HepG2 (cell line): Measurements from ENCODE around the gene SNX21. TPM values are rescaled to one million over a fixed set of nuclear protein-coding genes. Genes with fewer than 3 reads are reported as not detected.
"Not testable (repeated sequence)": the region's sequence is repeated elsewhere in the genome, so short reads cannot be mapped to it uniquely, and the experiment has no call there.

ENCODE experiments used
- ATAC-seq: fragments of 200-7000 bp; cut with Tn5 transposase; 3 replicates; pipeline ENCODE4 v1.9.1; 2020; ENCODE audit warnings: mild to moderate bottlenecking, moderate library complexity
- BruUV-seq: library from RNA; stranded (reverse); fragments of 400-500 nt; replicated peaks from 2 replicates; lab custom pipeline; 2021; lab: Mats Ljungman, UMichigan
- CTCF ChIA-PET: fragments of 300-600 bp; formaldehyde crosslinking; extraction: SDS; loops from one replicate; lab custom pipeline; 2021; ENCODE audit warnings: low total read pairs, inconsistent platforms, low intra/inter-chr PET ratio; lab: Yijun Ruan, JAX
- POLR2A ChIA-PET: fragments of 350-600 bp; sonication (Branson Sonifier 250); formaldehyde crosslinking; loops from one replicate; lab custom pipeline; 2020; ENCODE audit warnings: antibody characterized with exemption, inconsistent platforms; lab: Yijun Ruan, JAX
- DNase-seq: peaks from one replicate; pipeline ENCODE4 v3.0.0-alpha.2; 2015; ENCODE audit warnings: low spot score
- FAIRE-seq: peaks from 3 replicates; lab custom pipeline; 2011; peaks lifted over from hg19 to GRCh38; lab: Jason Lieb, UNC
- H2AFZ ChIP-seq: one replicate; pipeline ENCODE4 v1.6.1; 2011; ENCODE audit warnings: low read length, inconsistent platforms
- H3K27ac ChIP-seq: fragments of 300-600 bp; 3 replicates; pipeline ENCODE4 v1.8.0; 2011; ENCODE audit warnings: mixed run types, mild to moderate bottlenecking, mixed read lengths, low read length, inconsistent platforms; ENCODE audit not compliant: insufficient read depth; ENCODE audit errors: extremely low read length
- H3K27me3 ChIP-seq, 2 experiments: fragments of 200-600 bp in 1 of 2; 2 replicates in 1 of 2; 3 replicates in 1 of 2; pipeline versions ENCODE4 v1.6.0 to v1.8.0; 2011; ENCODE audit warnings: low read length in 2 of 2, mild to moderate bottlenecking in 2 of 2, moderate library complexity in 2 of 2, inconsistent platforms in 1 of 2; ENCODE audit not compliant: insufficient read depth in 2 of 2, control insufficient read depth in 1 of 2
- H3K36me3 ChIP-seq, 2 experiments: fragments of 200-600 bp in 1 of 2; replicated peaks in 1 of 2; 2 replicates in 1 of 2; 3 replicates in 1 of 2; pipeline versions ENCODE4 v1.5.1 to v1.8.0; 2011; ENCODE audit warnings: low read length in 2 of 2, inconsistent platforms in 1 of 2; ENCODE audit not compliant: insufficient read depth in 2 of 2, control insufficient read depth in 1 of 2
- H3K4me1 ChIP-seq: 2 replicates; pipeline ENCODE4 v1.5.1; 2012; ENCODE audit warnings: low read length, inconsistent platforms; ENCODE audit not compliant: insufficient read depth
- H3K4me2 ChIP-seq: 2 replicates; pipeline ENCODE4 v1.6.0; 2011; ENCODE audit warnings: low read depth, low read length, inconsistent platforms
- H3K4me3 ChIP-seq, 3 experiments: fragments of 200-600 bp in 1 of 3; sonication (generic), shearing (Covaris generic) in 1 of 3; replicated peaks in 1 of 3; 2 replicates each; pipeline ENCODE4 v1.5.1; 2011 to 2016; ENCODE audit warnings: low read length in 3 of 3, inconsistent platforms in 2 of 3, low read depth in 2 of 3, mild to moderate bottlenecking in 2 of 3, control low read depth in 1 of 3, mixed read lengths in 1 of 3; ENCODE audit not compliant: insufficient read depth in 1 of 3
- H3K79me2 ChIP-seq: one replicate; pipeline ENCODE4 v1.6.1; 2011; ENCODE audit warnings: low read length, inconsistent platforms; ENCODE audit not compliant: insufficient read depth
- H3K9ac ChIP-seq: 2 replicates; pipeline ENCODE4 v1.6.0; 2011; ENCODE audit warnings: mild to moderate bottlenecking, low read depth, low read length, inconsistent platforms; ENCODE audit not compliant: insufficient read depth
- H3K9me3 ChIP-seq: 2 replicates; pipeline ENCODE4 v1.5.1; 2012; ENCODE audit warnings: mild to moderate bottlenecking, low read length
- H4K20me1 ChIP-seq: 2 replicates; pipeline ENCODE4 v1.6.0; 2011; ENCODE audit warnings: inconsistent platforms, mild to moderate bottlenecking, low read length, moderate library complexity; ENCODE audit not compliant: insufficient read depth
- FOXO4 ChIP-seq: sonication (generic); formaldehyde crosslinking; conservative IDR thresholded peaks from 2 replicates; pipeline ENCODE4 v1.8.1; 2023; ENCODE audit warnings: missing genetic modification reagents
- MXI1 ChIP-seq: IDR thresholded peaks from 3 replicates; pipeline ENCODE4 v1.6.1; 2012; ENCODE audit warnings: low read depth, low read length, inconsistent platforms, borderline replicate concordance
- RBFOX2 ChIP-seq: fragments of 200-400 bp; formaldehyde crosslinking; IDR thresholded peaks from 2 replicates; pipeline ENCODE4 v1.6.1; 2017; ENCODE audit warnings: low read depth, mild to moderate bottlenecking, low read length
- SSRP1 ChIP-seq: IDR thresholded peaks from 2 replicates; pipeline ENCODE4 v1.6.1; 2016; ENCODE audit warnings: control low read depth
- TRIM24 ChIP-seq: sonication (generic); formaldehyde crosslinking; IDR thresholded peaks from 2 replicates; pipeline ENCODE4 v1.8.0; 2022; ENCODE audit warnings: mild to moderate bottlenecking, missing genetic modification reagents
- U2AF1 ChIP-seq: fragments of 200-400 bp; formaldehyde crosslinking; optimal IDR thresholded peaks from 2 replicates; pipeline ENCODE3; 2017; ENCODE audit warnings: mild to moderate bottlenecking, low read depth, low read length
- U2AF2 ChIP-seq: fragments of 200-400 bp; formaldehyde crosslinking; IDR thresholded peaks from 2 replicates; pipeline ENCODE4 v1.6.1; 2017; ENCODE audit warnings: low read depth, mild to moderate bottlenecking, low read length
- ZEB1 ChIP-seq: IDR thresholded peaks from 2 replicates; pipeline ENCODE4 v1.6.1; 2012; ENCODE audit warnings: mild to moderate bottlenecking, low read depth, inconsistent platforms; ENCODE audit not compliant: insufficient replicate concordance
- ZNF337 ChIP-seq: sonication (generic); formaldehyde crosslinking; IDR thresholded peaks from 2 replicates; pipeline ENCODE4 v1.5.1; 2020; ENCODE audit warnings: missing genetic modification reagents, low read depth, mild to moderate bottlenecking, borderline replicate concordance
- ZNF652 ChIP-seq: IDR thresholded peaks from 2 replicates; pipeline ENCODE4 v1.6.1; 2016; ENCODE audit warnings: low read depth, borderline replicate concordance
- ZNF674 ChIP-seq: sonication (generic); formaldehyde crosslinking; IDR thresholded peaks from 2 replicates; pipeline ENCODE4 v1.5.0; 2020; ENCODE audit warnings: low read depth, mild to moderate bottlenecking, missing genetic modification reagents
- WGBS: methylation state at CpG from one replicate; pipeline ENCODE4 v1.1.6; 2017; ENCODE audit warnings: low lambda C conversion rate; 5-methylcytosine and 5-hydroxymethylcytosine counted together
- in situ Hi-C: cut with HindIII; loops from 2 replicates; pipeline ENCODE4 v1.10.0; 2017; ENCODE audit warnings: low pct_unique_long_range_greater_than_20kb; ENCODE audit not compliant: extremely low pct_ligation_motif_present
- intact Hi-C: fragments of 100-400 bp; cut with micrococcal nuclease; formaldehyde crosslinking; loops from one replicate; pipeline ENCODE4 v1.10.0; 2022; ENCODE audit not compliant: unreplicated experiment
- polyA plus RNA-seq, 8 experiments: library from polyadenylated mRNA; depleted of rRNA in 3 of 8; stranded (reverse) in 7 of 8; unstranded in 1 of 8; fragments of >200 nt; fragmentation: Illumina TruSeq in 4 of 8; extraction: Trizol in 4 of 8; gene quantifications; 2 replicates each; pipeline versions ENCODE4 v1.2.1 to v1.2.3, GENCODE V29; 2011 to 2016; ENCODE audit warnings: low read depth in 4 of 8, missing spikeins in 1 of 8, mixed read lengths in 1 of 8; ENCODE audit not compliant: insufficient read depth in 1 of 8
- total RNA-seq, 5 experiments: library from RNA; depleted of rRNA; stranded (reverse); fragments of >200 nt; fragmentation: Illumina TruSeq; extraction: Trizol; gene quantifications; 2 replicates each; pipeline ENCODE4 v1.2.3, GENCODE V29; 2016; ENCODE audit warnings: low read depth in 1 of 5

The SNX21 gene
- total and polyA plus RNA-seq, 2 of the 13 experiments (the other 11 are each of a cell fraction or from before 2014, with no cell fraction given) = 7.7 to 12.8 TPM

- TF ChIP-seq ZNF674 (CRISPR knock-in tag) (0 out of 2 replicates have a peak, but pooled peaks have one; percentile 19), MXI1 (no peak), ZNF652 (CRISPR knock-in tag) (no peak), SSRP1 (CRISPR knock-in tag) (0 out of 2 replicates have a peak, but pooled peaks have one; percentile 36), U2AF1 (peak; percentile 11), FOXO4 (CRISPR knock-in tag) (0 out of 2 replicates have a peak, but pooled peaks have one; percentile 81), U2AF2 (no peak), ZEB1 (peak; percentile 11), TRIM24 (CRISPR knock-in tag) (no peak)
Observed at GRCh38 chr20:45792317-45793118, 41.1 kb upstream of the SNX21 start (continued).

GRCh38 chr20:45796337-45797065 lies 37.1 kb upstream of the SNX21 start:
- intact Hi-C loops = loop anchor here (10.0 kb wide), 1 partner anchor 88 kb away; the partner anchor contains the start of genes SPATA25 and ZSWIM1

DNA sequence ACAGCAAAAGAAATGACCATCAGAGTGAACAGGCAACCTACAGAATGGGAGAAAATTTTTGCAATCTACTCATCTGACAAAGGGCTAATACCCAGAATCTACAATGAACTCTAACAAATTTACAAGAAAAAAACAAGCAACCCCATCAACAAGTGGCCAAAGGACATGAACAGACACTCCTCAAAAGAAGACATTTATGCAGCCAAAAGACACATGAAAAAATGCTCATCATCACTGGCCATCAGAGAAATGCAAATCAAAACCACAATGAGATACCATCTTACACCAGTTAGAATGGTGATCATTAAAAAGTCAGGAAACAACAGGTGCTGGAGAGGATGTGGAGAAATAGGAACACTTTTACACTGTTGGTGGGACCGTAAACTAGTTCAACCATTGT lies 36.1 kb upstream of the SNX21 start:
- H3K4me2 ChIP-seq, H3K9me3 ChIP-seq, POLR2A ChIA-PET, H4K20me1 ChIP-seq, FAIRE-seq, ATAC-seq, H3K27me3 ChIP-seq, H2AFZ ChIP-seq, H3K27ac ChIP-seq, CTCF ChIA-PET, DNase-seq, H3K79me2 ChIP-seq, BruUV-seq, H3K4me3 ChIP-seq, H3K9ac ChIP-seq: not testable (repeated sequence)
- WGBS = no CpG with 5 or more reads among the region's 1 CpG
- Histone ChIP-seq H3K36me3 (peaks cover 25 to 46% of the 10 kb centered on the region in 2 experiments), H3K4me1 (peaks cover 11% of the 10 kb centered on the region)
- intact Hi-C loops (loop anchor here (10.0 kb wide), 1 partner anchor 87 kb away; the partner anchor contains the start of genes SPATA25 and ZSWIM1), in situ Hi-C loops (loop anchor here (25.0 kb wide), 1 partner anchor 565 kb away; no protein-coding TSS in a partner anchor)

More at GRCh38 chr20:45796337-45797065, 37.1 kb upstream of the SNX21 start:
- no peaks in the 10 kb centered on the region for H3K9me3 ChIP-seq
- no peak for DNase-seq
- H4K20me1 ChIP-seq = no peaks in the 10 kb centered on the region
- peaks cover 11% of the 10 kb centered on the region for H3K79me2 ChIP-seq
- ATAC-seq = no peak
- ChIA-PET POLR2A (no interaction called here), CTCF (no interaction called here)
- H3K27ac ChIP-seq = no peak overlapping the region
- H3K4me1 ChIP-seq = peaks cover 11% of the 10 kb centered on the region
- no TSS peak for BruUV-seq
- no peak overlapping the region for H3K4me2 ChIP-seq
- in situ Hi-C loops = loop anchor here (25.0 kb wide), 1 partner anchor 566 kb away; no protein-coding TSS in a partner anchor
- H3K27me3 ChIP-seq = no peaks in the 10 kb centered on the region; a peak in 1 of 5 replicates
- WGBS = 97% methylated on average over 11 of the region's 11 CpGs
- H3K9ac ChIP-seq = no peak overlapping the region
- peaks cover 19 to 36% of the 10 kb centered on the region in 2 experiments for H3K36me3 ChIP-seq
- no peak for TF ChIP-seq ZNF337 (CRISPR knock-in tag)
- TF ChIP-seq RBFOX2 = 0 out of 2 replicates have a peak, but pooled peaks have one; percentile 46
- no peak overlapping the region for H3K4me3 ChIP-seq
- H2AFZ ChIP-seq = no peak overlapping the region
- FAIRE-seq = no peak
